Neural cell (in vitro differentiated cells): ENCODE data around the gene SERPINH1.

Source experiments
- CTCF ChIP-seq: fragments of 450-650 bp; IDR thresholded peaks from 2 replicates; pipeline ENCODE4 v1.5.1; 2014; ENCODE audit warnings: antibody characterized with exemption, mild to moderate bottlenecking, moderate library complexity; ENCODE audit not compliant: poor library complexity, severe bottlenecking
- EP300 ChIP-seq: fragments of 450-650 bp; conservative IDR thresholded peaks from 2 replicates; pipeline ENCODE4 v1.6.1; 2014; ENCODE audit warnings: antibody characterized with exemption, mild to moderate bottlenecking, moderate library complexity; ENCODE audit not compliant: poor library complexity, severe bottlenecking
- EZH2 ChIP-seq: fragments of 200-600, 300-800 bp; shearing (Covaris generic), sonication (generic); IDR thresholded peaks from 2 replicates; pipeline ENCODE4 v1.6.1; 2014; ENCODE audit warnings: antibody characterized with exemption, low read length, borderline replicate concordance, mild to moderate bottlenecking; ENCODE audit not compliant: insufficient read depth, poor library complexity, severe bottlenecking
- MXI1 ChIP-seq: fragments of 450-650 bp; conservative IDR thresholded peaks from 2 replicates; pipeline ENCODE4 v1.6.1; 2014; ENCODE audit warnings: antibody characterized with exemption, mild to moderate bottlenecking; ENCODE audit not compliant: poor library complexity, severe bottlenecking
- REST ChIP-seq: IDR thresholded peaks from 2 replicates; pipeline ENCODE4 v1.6.1; 2012; ENCODE audit warnings: borderline replicate concordance
- TAF1 ChIP-seq: IDR thresholded peaks from 2 replicates; pipeline ENCODE4 v1.6.1; 2012; ENCODE audit warnings: low read depth

GRCh38 chr11:75566763-75567279 is 4.8 kb downstream of the SERPINH1 start:
- TF ChIP-seq TAF1, result no peak
- TF ChIP-seq CTCF, result no peak
- no peak for TF ChIP-seq MXI1
- TF ChIP-seq REST, result no peak
- no peak for TF ChIP-seq EZH2
- TF ChIP-seq EP300, result no peak
